K562 (cell line): ENCODE measurements around the gene SFMBT2. TPM values are rescaled to one million over a fixed set of nuclear protein-coding genes. Genes with fewer than 3 reads are reported as not detected.

Experiments used
- ARID1B ChIP-seq: fragments of 450-650 bp; IDR thresholded peaks from 2 replicates; pipeline ENCODE4 v1.6.1; 2016; ENCODE audit warnings: antibody characterized with exemption, mild to moderate bottlenecking, inconsistent platforms
- BRCA1 ChIP-seq, 2 experiments: fragments of 450-650 bp in 1 of 2; sonication (generic) in 1 of 2; formaldehyde crosslinking in 1 of 2; IDR thresholded peaks; 2 replicates each; pipeline versions ENCODE4 v1.5.0 to v1.6.1; 2017 to 2020; ENCODE audit warnings: mild to moderate bottlenecking in 1 of 2, missing genetic modification reagents in 1 of 2
- HMGN3 ChIP-seq: IDR thresholded peaks from 2 replicates; pipeline ENCODE4 v1.6.1; 2011; ENCODE audit warnings: borderline replicate concordance, low read depth, mild to moderate bottlenecking, mixed read lengths, low read length; ENCODE audit not compliant: insufficient read length; ENCODE audit errors: extremely low read depth
- JUND ChIP-seq, 2 experiments: IDR thresholded peaks; 2 replicates in 1 of 2; 3 replicates in 1 of 2; pipeline ENCODE4 v1.6.1; 2011; ENCODE audit warnings: borderline replicate concordance in 2 of 2, low read depth in 2 of 2, low read length in 2 of 2, improper control_type of control experiment in 1 of 2, missing biosample characterization in 1 of 2, missing genetic modification characterization in 1 of 2, missing genetic modification reagents in 1 of 2
- NR2F6 ChIP-seq: fragments of 450-650 bp; formaldehyde crosslinking; IDR thresholded peaks from 2 replicates; pipeline ENCODE4 v1.4.0; 2020; ENCODE audit warnings: mild to moderate bottlenecking
- POLR2H ChIP-seq: IDR thresholded peaks from 2 replicates; pipeline ENCODE4 v1.6.1; 2016; ENCODE audit warnings: missing genetic modification characterization, low read depth, mild to moderate bottlenecking, control low read depth, missing compliant biosample characterization, moderate library complexity
- POLR3A ChIP-seq: IDR thresholded peaks from 2 replicates; pipeline ENCODE4 v1.6.1; 2011; ENCODE audit warnings: borderline replicate concordance, mild to moderate bottlenecking, moderate library complexity; ENCODE audit not compliant: insufficient read length, insufficient read depth; ENCODE audit errors: extremely low read depth
- RBM25 ChIP-seq: fragments of 200-400 bp; formaldehyde crosslinking; IDR thresholded peaks from 2 replicates; pipeline ENCODE4 v1.6.1; 2018; ENCODE audit warnings: low read length, low read depth, moderate library complexity; ENCODE audit not compliant: severe bottlenecking
- RBM34 ChIP-seq: fragments of 200-400 bp; formaldehyde crosslinking; IDR thresholded peaks from 2 replicates; pipeline ENCODE4 v1.6.1; 2018; ENCODE audit warnings: low read length, borderline replicate concordance; ENCODE audit not compliant: insufficient read depth
- SAFB2 ChIP-seq: fragments of 200-400 bp; formaldehyde crosslinking; IDR thresholded peaks from 2 replicates; pipeline ENCODE4 v1.6.1; 2018; ENCODE audit warnings: borderline replicate concordance, low read length, low read depth, moderate library complexity; ENCODE audit not compliant: severe bottlenecking
- SMARCA4 ChIP-seq: fragments of 450-650 bp; IDR thresholded peaks from 2 replicates; pipeline ENCODE4 v1.6.1; 2016
- SRF ChIP-seq, 2 experiments: fragments of 250-450, 450-650 bp in 1 of 2; sonication (Bioruptor Pico) in 1 of 2; sonication (generic) in 1 of 2; formaldehyde crosslinking; IDR thresholded peaks; 2 replicates each; pipeline versions ENCODE4 v1.5.0 to v1.5.1; 2020 to 2022; ENCODE audit warnings: mild to moderate bottlenecking in 1 of 2, missing genetic modification reagents in 1 of 2
- STAG1 ChIP-seq: sonication (generic); formaldehyde crosslinking; IDR thresholded peaks from 2 replicates; pipeline ENCODE4 v1.5.0; 2020; ENCODE audit warnings: missing genetic modification reagents, borderline replicate concordance
- TSC22D4 ChIP-seq: fragments of 450-650 bp; IDR thresholded peaks from 2 replicates; pipeline ENCODE4 v1.6.1; 2016; ENCODE audit warnings: missing genetic modification characterization, missing biosample characterization, control low read depth
- ZC3H11A ChIP-seq: IDR thresholded peaks from 2 replicates; pipeline ENCODE4 v1.6.1; 2012; ENCODE audit warnings: low read depth, low read length, improper control_type of control experiment
- ZEB2 ChIP-seq: fragments of 450-650 bp; IDR thresholded peaks from 2 replicates; pipeline ENCODE4 v1.6.1; 2016
- ZKSCAN1 ChIP-seq: fragments of 150-350 bp; IDR thresholded peaks from 2 replicates; pipeline ENCODE4 v1.6.1; 2016; ENCODE audit warnings: low read depth, low read length
- ZNF316 ChIP-seq: fragments of 450-650 bp; IDR thresholded peaks from 2 replicates; pipeline ENCODE4 v1.6.1; 2016
- polyA plus RNA-seq, 8 experiments: library from polyadenylated mRNA; depleted of rRNA in 4 of 8; stranded (reverse) in 5 of 8; unstranded in 3 of 8; fragments of >200 nt; fragmentation: Nextera tagmentation in 2 of 8; fragmentation: Illumina TruSeq in 1 of 8; extraction: Ambion mirVana in 2 of 8; extraction: Trizol in 1 of 8; gene quantifications; 2 replicates each; pipeline versions ENCODE4 v1.2.1 to v1.2.3, GENCODE V29; 2011 to 2014; ENCODE audit warnings: inconsistent platforms in 1 of 8, missing spikeins in 1 of 8
- total RNA-seq, 7 experiments: library from RNA; depleted of rRNA in 6 of 7; stranded (reverse); fragments of >200 nt in 6 of 7; fragmentation: Illumina TruSeq in 2 of 7; extraction: Trizol in 2 of 7; gene quantifications; 2 replicates each; pipeline versions ENCODE4 v1.2.1 to v1.2.3, GENCODE V29; 2011 to 2021; ENCODE audit warnings: low replicate concordance in 1 of 7
- TF ChIP-seq, protein P1 (sequence below), 2 experiments: IDR thresholded peaks in 1 of 2; conservative IDR thresholded peaks in 1 of 2; 2 replicates each; pipeline ENCODE4 v1.6.1; 2016; ENCODE audit warnings: low read depth in 2 of 2, mild to moderate bottlenecking in 1 of 2, missing compliant biosample characterization in 1 of 2, missing genetic modification characterization in 1 of 2, moderate library complexity in 1 of 2
- TF ChIP-seq, protein P2 (sequence below): sonication (generic); formaldehyde crosslinking; IDR thresholded peaks from 2 replicates; pipeline ENCODE4 v1.8.1; 2022; ENCODE audit warnings: missing genetic modification reagents
- TF ChIP-seq, protein P3 (sequence below): IDR thresholded peaks from 3 replicates; pipeline ENCODE4 v1.6.1; 2011; ENCODE audit warnings: borderline replicate concordance, mild to moderate bottlenecking; ENCODE audit not compliant: insufficient read length, insufficient read depth

SFMBT2 gene
- total and polyA plus RNA-seq, 9 of the 15 experiments (the other 6 are each of a cell fraction or from before 2014, with no cell fraction given): 1.2 to 13.6 (median 7.6) TPM

DNA sequence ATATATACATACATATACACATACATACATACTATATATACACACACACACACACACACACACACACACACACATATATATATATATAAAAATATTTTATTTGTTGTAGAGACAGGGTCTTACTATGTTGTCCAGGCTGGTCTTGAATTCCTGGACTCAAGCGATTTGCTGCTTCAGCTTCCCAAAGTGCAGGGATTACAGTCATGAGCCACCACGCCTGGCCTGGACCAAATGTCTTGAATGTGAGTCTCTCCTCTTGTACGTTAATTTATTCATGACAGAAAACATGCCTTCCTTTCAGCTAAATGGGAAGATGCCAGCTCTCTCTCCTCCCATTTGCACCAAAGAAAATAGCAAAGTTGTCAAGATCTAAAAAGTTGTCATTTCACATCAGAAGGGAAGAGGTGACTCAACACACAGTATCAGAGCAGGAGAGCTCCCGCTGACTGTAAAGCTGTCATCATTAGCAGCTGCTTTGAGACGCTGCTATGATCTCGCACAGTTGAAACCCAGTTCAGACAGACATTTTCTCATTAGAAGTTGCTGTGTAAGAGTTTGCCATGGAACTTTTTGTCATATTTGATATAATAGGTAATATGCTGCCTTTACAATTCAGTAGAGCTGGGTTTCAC lies 224.3 kb downstream of the SFMBT2 start (continued):
- no peak for TF ChIP-seq HMGN3
- TF ChIP-seq, protein P1, sequence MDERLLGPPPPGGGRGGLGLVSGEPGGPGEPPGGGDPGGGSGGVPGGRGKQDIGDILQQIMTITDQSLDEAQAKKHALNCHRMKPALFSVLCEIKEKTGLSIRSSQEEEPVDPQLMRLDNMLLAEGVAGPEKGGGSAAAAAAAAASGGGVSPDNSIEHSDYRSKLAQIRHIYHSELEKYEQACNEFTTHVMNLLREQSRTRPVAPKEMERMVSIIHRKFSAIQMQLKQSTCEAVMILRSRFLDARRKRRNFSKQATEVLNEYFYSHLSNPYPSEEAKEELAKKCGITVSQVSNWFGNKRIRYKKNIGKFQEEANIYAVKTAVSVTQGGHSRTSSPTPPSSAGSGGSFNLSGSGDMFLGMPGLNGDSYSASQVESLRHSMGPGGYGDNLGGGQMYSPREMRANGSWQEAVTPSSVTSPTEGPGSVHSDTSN (CRISPR knock-in tag; IDR thresholded peaks at IDR 0.05; ENCODE audit: low read depth): no peak
- TF ChIP-seq, protein P1 (tag; conservative IDR thresholded peaks at IDR 0.05; ENCODE audit: low read depth): peak; percentile 87
- no peak for TF ChIP-seq BRCA1 (IDR thresholded peaks at IDR 0.05)
- TF ChIP-seq BRCA1 (CRISPR knock-in tag; IDR thresholded peaks at IDR 0.05): no peak
- no peak for TF ChIP-seq TSC22D4 (tag)
- peak; percentile 37; the same call in 1 of the 2 replicates for TF ChIP-seq ZNF316
- TF ChIP-seq SAFB2: no peak
- no peak for TF ChIP-seq POLR2H (tag)
- peak; percentile 61 for TF ChIP-seq ARID1B
- TF ChIP-seq JUND (IDR thresholded peaks at IDR 0.05; ENCODE audit: borderline replicate concordance, low read depth, low read length): peak; percentile 75
- peak; percentile 72; the same call in 2 of the 3 replicates for TF ChIP-seq JUND (tag; IDR thresholded peaks at IDR 0.05; ENCODE audit: borderline replicate concordance, low read depth, low read length)
- TF ChIP-seq ZKSCAN1: no peak
- TF ChIP-seq STAG1 (CRISPR knock-in tag): no peak
- TF ChIP-seq POLR3A: no peak
- peak; percentile 24 for TF ChIP-seq RBM25
- no peak for TF ChIP-seq ZEB2
- TF ChIP-seq ZC3H11A: no peak
- no peak for TF ChIP-seq SRF (CRISPR knock-in tag; IDR thresholded peaks at IDR 0.05)
- TF ChIP-seq, protein P2, sequence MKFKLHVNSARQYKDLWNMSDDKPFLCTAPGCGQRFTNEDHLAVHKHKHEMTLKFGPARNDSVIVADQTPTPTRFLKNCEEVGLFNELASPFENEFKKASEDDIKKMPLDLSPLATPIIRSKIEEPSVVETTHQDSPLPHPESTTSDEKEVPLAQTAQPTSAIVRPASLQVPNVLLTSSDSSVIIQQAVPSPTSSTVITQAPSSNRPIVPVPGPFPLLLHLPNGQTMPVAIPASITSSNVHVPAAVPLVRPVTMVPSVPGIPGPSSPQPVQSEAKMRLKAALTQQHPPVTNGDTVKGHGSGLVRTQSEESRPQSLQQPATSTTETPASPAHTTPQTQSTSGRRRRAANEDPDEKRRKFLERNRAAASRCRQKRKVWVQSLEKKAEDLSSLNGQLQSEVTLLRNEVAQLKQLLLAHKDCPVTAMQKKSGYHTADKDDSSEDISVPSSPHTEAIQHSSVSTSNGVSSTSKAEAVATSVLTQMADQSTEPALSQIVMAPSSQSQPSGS (CRISPR knock-in tag): no peak
- TF ChIP-seq, protein P3, sequence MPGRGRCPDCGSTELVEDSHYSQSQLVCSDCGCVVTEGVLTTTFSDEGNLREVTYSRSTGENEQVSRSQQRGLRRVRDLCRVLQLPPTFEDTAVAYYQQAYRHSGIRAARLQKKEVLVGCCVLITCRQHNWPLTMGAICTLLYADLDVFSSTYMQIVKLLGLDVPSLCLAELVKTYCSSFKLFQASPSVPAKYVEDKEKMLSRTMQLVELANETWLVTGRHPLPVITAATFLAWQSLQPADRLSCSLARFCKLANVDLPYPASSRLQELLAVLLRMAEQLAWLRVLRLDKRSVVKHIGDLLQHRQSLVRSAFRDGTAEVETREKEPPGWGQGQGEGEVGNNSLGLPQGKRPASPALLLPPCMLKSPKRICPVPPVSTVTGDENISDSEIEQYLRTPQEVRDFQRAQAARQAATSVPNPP: no peak
- no peak for TF ChIP-seq NR2F6 (CRISPR knock-in tag)
- no peak for TF ChIP-seq RBM34
- peak; percentile 70 for TF ChIP-seq SMARCA4
